ENCODE results near the gene TM4SF20.

The TM4SF20 gene, protein sequence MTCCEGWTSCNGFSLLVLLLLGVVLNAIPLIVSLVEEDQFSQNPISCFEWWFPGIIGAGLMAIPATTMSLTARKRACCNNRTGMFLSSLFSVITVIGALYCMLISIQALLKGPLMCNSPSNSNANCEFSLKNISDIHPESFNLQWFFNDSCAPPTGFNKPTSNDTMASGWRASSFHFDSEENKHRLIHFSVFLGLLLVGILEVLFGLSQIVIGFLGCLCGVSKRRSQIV

DNA sequence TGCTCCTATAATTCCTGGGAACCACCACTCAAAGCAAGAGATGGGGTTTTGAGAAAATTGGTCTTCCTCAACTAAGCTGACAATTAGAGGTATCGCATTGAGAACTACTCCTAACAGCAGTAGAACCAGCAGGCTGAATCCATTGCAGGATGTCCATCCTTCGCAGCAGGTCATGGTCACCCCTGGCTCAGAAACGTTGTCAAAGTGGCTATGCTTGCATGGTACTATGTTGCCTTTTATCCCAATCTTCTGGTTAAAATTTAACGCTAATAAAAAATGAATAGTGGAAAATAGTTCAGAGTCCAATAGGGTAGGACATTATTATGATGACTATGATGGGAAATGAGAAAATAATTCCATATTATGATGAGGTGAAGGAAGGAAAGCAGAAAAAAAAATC lies at the start of gene TM4SF20:
TSS of gene TM4SF20 (minus strand) at position 212 of the 400 bp plus-strand sequence. CDS start at position 174, 38 bp downstream.
- DNase-seq = no peak

GRCh38 chr2:227428731-227429285 lies 49.7 kb upstream of the TM4SF20 start:
- DNase-seq = no peak

GRCh38 chr2:227423656-227424499 lies 44.8 kb upstream of the TM4SF20 start:
- no peak for DNase-seq

- DNase-seq = no peak
Measured at GRCh38 chr2:227420087-227421052, 41.3 kb upstream of the TM4SF20 start.

GRCh38 chr2:227416701-227417100 lies 37.6 kb upstream of the TM4SF20 start:
- DNase-seq = no peak

- DNase-seq = no peak
Measured at GRCh38 chr2:227415538-227416424, 36.7 kb upstream of the TM4SF20 start.

GRCh38 chr2:227414846-227415245 lies 35.7 kb upstream of the TM4SF20 start:
- no peak for DNase-seq

DNA sequence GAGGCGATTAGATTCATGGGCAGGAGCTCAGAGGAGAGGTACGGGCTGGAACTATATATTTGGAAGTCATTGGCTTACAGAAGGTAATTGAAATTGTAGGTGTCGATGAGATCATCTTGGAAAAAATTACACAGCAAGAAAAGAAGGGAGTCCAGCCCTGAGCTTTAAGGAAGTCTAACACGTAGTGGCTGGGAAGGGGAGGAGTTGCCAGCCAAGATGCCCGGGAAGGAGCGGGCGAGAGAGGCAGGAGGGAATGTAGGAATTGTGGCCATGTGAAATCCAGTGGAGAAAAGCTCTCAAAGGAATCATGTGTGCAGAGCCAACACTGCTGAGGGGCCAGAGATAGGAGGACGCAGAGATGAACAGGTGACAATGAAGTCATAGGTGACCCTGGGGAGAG lies 34.3 kb upstream of the TM4SF20 start:
- no peak for DNase-seq

DNA sequence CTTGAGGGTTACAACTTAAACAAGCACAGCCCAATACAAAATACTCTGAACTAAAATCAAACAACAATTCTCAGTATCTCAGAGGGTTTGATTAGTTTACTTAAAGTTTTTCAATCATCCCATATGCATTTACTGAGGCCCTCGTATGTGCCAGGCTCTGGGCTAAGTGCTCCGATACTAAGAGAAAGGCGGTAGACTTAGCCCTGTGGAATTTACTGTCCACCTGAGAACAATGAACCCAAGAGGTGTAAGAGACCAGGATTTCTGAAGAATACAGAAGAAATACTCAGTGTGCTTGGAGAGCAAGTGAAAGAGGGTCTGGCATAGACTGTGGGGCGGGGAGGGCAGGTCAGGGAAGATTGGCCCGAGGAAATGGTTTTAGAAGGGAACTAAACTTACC lies 33.8 kb upstream of the TM4SF20 start:
- no peak for DNase-seq

GRCh38 chr2:227411990-227412350 lies 32.9 kb upstream of the TM4SF20 start:
- no peak for DNase-seq

GRCh38 chr2:227411320-227411989 lies 32.3 kb upstream of the TM4SF20 start:
- no peak for DNase-seq

DNA sequence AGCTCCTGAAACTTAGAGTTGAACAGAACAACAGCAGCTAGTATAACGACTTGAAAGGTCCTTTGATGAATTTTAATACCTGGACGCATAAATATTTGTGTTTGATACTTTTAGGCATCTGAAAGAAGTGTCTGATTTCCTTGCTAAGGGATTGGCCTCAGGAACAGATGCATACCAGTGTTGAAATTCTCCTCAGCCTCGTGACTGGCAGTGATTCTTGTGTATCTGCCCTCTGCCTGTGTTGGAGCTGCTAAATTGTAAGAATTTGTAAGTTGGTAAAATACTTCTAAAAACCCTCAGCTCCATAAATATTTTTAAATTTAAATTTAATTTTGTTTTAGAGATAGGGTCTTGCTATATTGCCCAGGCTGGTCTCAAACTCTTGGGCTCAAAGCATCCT lies 31.1 kb upstream of the TM4SF20 start:
- DNase-seq = no peak

DNA sequence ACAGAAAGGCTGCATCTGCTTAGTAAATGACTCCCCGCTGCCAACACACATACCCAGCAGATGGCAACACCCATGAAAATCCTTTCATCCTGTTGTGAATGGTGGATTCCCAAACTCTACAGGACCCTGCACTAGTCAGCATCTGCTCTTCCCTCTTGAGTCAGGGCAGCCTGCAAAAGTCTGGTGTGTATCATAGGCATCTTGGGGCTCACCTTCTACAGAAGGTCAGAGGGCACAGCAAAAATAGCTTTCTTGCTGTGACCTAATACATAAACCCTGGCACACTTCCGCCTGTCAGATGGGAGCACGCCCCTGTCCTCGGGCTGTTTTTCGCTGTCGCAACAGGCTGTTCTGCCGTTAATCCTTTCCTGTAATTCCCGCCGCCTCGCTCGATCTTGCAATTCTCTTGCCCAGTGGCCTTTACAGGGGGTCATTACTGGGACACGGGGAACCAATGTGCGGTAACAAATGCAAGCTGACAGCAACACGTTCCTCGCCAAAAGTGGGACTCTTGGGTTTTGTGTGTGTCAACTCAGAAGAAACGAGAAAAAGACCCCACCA lies 28.6 kb upstream of the TM4SF20 start:
- DNase-seq = no peak

GRCh38 chr2:227406177-227407031 lies 27.3 kb upstream of the TM4SF20 start:
- no peak for DNase-seq

DNA sequence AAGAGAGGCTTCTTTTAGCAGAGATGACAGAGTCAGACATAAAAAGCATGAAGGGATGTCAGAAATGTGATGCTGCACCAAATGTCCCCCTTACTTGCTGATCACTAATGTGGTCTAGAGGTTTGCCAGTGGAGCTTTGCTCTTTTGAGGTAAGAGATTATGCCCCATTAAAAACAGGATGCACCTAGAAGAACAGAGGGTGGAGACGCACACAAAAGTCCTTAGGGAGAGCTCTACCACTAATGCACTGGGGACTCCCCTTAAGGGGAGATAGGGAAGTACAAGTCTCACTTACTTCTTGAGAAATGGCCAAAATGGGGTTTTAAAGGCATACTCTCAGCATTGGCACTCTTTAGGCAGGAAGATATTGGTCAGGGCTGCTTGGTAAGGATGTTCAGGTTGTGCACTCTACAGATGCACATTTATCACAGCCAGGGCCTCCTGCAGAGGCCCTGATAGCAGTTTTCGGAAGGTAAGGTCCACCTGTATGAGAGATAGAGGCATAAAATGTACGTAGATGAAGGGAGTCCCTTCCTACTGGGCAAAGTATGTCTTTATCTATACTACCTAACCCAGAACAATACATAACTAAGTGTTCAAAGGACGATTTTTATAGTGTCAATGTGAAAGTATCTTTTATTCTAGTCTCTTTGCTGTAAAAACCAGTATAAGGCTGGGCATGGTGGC lies 25.6 kb upstream of the TM4SF20 start:
- DNase-seq = no peak

- DNase-seq = no peak
Measured at GRCh38 chr2:227402959-227403358, 23.9 kb upstream of the TM4SF20 start.

- DNase-seq = no peak
Measured at GRCh38 chr2:227402321-227402720, 23.2 kb upstream of the TM4SF20 start.

DNA sequence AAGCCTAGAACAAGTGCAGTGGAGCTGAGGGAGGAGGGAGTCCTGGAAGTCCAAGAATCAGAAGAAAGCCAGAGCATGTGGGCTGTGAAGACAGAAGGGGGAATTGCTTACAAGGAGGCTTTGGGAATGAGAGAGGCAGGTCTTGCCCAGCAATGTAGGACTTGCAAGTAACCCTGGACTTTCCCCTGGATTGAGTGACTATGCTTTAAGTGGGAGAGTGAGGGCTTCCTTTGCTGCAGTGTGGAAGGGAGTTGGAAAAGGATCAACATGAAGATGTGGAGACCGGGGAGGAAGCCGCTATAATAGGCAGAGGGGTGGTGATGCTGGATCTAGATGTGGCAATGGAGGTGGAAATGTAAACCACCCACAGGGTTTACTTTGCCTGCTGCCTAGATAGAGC lies 22.4 kb upstream of the TM4SF20 start:
- no peak for DNase-seq

Data from activated T-cell treated with anti-CD3 and anti-CD28 coated beads, Interleukin-2, amount 50 U/mL, for 1 hour (primary cell).